LNCAP (cell line): ENCODE measurements around the gene AFF1.

Experiments used
- CTCF ChIP-seq: fragments of 450-650 bp; IDR thresholded peaks from 2 replicates; pipeline ENCODE4 v1.5.1; 2017; ENCODE audit warnings: mild to moderate bottlenecking

The AFF1 gene

GRCh38 chr4:87007528-87008446, 73.0 kb downstream of the AFF1 start:
- TF ChIP-seq CTCF = no peak

- TF ChIP-seq CTCF = no peak
These were observed 74.4 kb downstream of the AFF1 start for GRCh38 chr4:87009095-87009648.

- TF ChIP-seq CTCF = no peak
These were observed 75.4 kb downstream of the AFF1 start for GRCh38 chr4:87010192-87010591.

- no peak for TF ChIP-seq CTCF
These were observed 76.7 kb downstream of the AFF1 start for GRCh38 chr4:87011340-87012034.

GRCh38 chr4:87012265-87012953, 77.6 kb downstream of the AFF1 start:
- no peak for TF ChIP-seq CTCF

GRCh38 chr4:87014284-87014782, 79.5 kb downstream of the AFF1 start:
- TF ChIP-seq CTCF = no peak

- no peak for TF ChIP-seq CTCF
These were observed 80.6 kb downstream of the AFF1 start for GRCh38 chr4:87015416-87015815.
